OCI-LY3 (cell line): ENCODE results near the gene CHTF18.

Experiments
- CTCF ChIP-seq: fragments of 200-600, 300-600 bp; sonication (generic); IDR thresholded peaks from 2 replicates; pipeline ENCODE4 v1.5.1; 2014; ENCODE audit warnings: antibody characterized with exemption, low read length, low read depth
- EZH2phosphoT487 ChIP-seq: fragments of 200-600 bp; shearing (Covaris generic); IDR thresholded peaks from 2 replicates; pipeline ENCODE4 v1.6.1; 2018; ENCODE audit warnings: antibody characterized with exemption, mixed run types, low read depth

DNA sequence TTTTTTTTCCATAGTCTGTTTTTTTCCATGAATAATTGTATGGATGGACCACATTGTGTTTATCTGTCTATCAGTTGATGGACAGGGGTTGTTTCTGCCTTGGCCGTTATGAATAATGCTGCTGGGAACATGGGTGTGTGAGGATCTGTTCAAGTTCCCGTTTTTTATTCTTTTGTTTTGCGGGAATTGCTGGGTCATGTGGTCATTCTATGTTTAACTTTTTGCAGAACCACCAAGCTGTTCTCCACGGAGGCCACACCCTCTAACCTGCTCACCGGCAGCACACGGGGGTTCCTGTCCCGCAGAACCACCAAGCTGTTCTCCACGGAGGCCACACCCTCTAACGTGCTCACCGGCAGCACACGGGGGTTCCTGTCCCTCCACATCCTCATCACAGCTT is 33.8 kb upstream of the CHTF18 start:
- TF ChIP-seq CTCF, result no peak
- TF ChIP-seq EZH2phosphoT487, result no peak
